Measurements from ENCODE around the gene SLC22A23.

SLC22A23 gene

DNA sequence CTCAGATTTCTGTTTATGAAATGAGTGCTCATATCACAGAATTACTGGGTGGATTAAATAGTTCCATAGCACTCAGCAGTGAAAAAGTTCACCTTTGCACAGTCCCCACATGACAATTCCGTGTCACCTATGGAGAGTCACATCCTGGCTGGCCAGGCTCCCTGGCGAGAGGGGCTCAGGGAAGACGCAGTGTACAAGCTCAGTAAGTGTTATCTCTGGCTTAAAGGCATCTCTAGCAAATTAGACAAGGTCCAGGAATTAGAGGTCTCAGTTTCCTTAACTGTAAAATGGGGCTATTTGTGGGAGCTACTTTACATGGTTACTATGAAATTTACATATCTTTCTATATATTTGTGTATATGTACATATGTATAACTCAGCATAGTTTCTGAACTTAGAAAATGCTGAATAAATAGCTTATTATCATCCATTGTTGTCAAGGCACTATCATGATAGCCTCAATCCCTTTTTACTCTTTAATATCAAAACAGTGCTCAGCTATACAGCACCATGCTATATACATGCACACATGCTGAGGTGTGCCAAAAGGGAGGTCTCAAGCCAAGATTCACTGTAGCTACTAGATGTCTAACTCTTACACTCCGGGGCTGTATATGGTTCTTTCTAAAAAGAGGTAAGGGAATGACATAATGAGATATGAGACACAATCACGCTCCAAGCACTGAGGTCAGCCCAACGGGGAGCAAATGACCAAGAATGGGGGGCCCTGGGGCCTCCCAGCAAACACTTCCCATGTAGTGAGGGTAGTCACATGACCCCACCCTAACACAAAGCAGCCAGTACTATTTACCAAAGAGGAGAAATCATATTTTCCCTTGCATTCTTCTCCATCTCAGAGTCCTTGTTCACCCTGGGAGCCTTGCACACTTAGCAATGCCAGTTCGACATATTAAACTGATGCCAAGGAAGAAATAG lies 59.4 kb downstream of the SLC22A23 start:
- no peak for TF ChIP-seq CEBPB (IDR thresholded peaks at IDR 0.05)
- TF ChIP-seq, protein P1, sequence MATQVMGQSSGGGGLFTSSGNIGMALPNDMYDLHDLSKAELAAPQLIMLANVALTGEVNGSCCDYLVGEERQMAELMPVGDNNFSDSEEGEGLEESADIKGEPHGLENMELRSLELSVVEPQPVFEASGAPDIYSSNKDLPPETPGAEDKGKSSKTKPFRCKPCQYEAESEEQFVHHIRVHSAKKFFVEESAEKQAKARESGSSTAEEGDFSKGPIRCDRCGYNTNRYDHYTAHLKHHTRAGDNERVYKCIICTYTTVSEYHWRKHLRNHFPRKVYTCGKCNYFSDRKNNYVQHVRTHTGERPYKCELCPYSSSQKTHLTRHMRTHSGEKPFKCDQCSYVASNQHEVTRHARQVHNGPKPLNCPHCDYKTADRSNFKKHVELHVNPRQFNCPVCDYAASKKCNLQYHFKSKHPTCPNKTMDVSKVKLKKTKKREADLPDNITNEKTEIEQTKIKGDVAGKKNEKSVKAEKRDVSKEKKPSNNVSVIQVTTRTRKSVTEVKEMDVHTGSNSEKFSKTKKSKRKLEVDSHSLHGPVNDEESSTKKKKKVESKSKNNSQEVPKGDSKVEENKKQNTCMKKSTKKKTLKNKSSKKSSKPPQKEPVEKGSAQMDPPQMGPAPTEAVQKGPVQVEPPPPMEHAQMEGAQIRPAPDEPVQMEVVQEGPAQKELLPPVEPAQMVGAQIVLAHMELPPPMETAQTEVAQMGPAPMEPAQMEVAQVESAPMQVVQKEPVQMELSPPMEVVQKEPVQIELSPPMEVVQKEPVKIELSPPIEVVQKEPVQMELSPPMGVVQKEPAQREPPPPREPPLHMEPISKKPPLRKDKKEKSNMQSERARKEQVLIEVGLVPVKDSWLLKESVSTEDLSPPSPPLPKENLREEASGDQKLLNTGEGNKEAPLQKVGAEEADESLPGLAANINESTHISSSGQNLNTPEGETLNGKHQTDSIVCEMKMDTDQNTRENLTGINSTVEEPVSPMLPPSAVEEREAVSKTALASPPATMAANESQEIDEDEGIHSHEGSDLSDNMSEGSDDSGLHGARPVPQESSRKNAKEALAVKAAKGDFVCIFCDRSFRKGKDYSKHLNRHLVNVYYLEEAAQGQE (IDR thresholded peaks at IDR 0.05; ENCODE audit: low read depth) = no peak
- TF ChIP-seq CREB1 (IDR thresholded peaks at IDR 0.05; ENCODE audit: low read depth) = no peak
- TF ChIP-seq NFIC (IDR thresholded peaks at IDR 0.05) = no peak

DNA sequence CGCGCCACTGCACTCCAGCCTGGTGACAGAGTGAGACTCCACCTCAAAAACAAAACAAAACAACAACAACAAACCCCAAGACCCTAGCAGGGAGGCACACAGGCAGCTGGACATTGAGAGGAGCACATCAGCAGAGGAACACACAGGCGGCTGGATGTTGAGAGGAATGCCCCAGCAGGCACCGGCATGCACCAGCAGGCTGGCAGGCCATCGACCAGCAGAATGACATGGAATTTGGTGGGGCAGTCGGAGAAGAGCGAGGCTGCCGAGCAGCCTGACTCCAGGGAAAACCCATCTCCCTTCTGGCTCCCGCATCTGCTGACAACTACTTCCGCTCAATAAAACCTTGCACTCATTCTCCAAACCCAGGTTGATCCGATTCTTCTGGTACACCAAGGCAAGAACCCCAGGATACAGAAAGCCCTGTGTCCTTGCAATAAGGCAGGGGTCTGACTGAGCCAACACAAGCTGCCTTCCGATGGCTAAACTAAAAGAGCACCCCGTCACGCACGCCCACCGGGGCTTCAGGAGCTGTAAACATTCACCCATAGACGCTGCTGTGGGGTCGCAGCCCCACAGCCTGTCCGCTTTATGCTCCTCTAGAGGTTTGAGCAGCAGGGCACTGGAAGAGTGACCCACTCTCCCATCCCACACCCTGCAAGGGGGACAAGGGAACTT lies 60.2 kb downstream of the SLC22A23 start:
- TF ChIP-seq YY1 (IDR thresholded peaks at IDR 0.05; ENCODE audit: low read depth) (no peak), TCF12 (IDR thresholded peaks at IDR 0.05; ENCODE audit: low read depth) (no peak), NFIC (IDR thresholded peaks at IDR 0.05) (no peak), EGR1 (IDR thresholded peaks at IDR 0.05) (no peak), CREB1 (IDR thresholded peaks at IDR 0.05; ENCODE audit: low read depth) (no peak), TAF1 (IDR thresholded peaks at IDR 0.05; ENCODE audit: low read depth) (no peak), FOXM1 (IDR thresholded peaks at IDR 0.05; ENCODE audit: borderline replicate concordance, low read depth) (no peak), EP300 (IDR thresholded peaks at IDR 0.05; ENCODE audit: borderline replicate concordance) (no peak), TEAD4 (IDR thresholded peaks at IDR 0.05) (no peak), ZBTB7A (IDR thresholded peaks at IDR 0.05; ENCODE audit: low read depth) (no peak)
- TF ChIP-seq, protein P2, sequence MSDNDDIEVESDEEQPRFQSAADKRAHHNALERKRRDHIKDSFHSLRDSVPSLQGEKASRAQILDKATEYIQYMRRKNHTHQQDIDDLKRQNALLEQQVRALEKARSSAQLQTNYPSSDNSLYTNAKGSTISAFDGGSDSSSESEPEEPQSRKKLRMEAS (IDR thresholded peaks at IDR 0.05) = no peak
- TF ChIP-seq, protein P3, sequence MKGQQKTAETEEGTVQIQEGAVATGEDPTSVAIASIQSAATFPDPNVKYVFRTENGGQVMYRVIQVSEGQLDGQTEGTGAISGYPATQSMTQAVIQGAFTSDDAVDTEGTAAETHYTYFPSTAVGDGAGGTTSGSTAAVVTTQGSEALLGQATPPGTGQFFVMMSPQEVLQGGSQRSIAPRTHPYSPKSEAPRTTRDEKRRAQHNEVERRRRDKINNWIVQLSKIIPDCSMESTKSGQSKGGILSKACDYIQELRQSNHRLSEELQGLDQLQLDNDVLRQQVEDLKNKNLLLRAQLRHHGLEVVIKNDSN (IDR thresholded peaks at IDR 0.05) = no peak

DNA sequence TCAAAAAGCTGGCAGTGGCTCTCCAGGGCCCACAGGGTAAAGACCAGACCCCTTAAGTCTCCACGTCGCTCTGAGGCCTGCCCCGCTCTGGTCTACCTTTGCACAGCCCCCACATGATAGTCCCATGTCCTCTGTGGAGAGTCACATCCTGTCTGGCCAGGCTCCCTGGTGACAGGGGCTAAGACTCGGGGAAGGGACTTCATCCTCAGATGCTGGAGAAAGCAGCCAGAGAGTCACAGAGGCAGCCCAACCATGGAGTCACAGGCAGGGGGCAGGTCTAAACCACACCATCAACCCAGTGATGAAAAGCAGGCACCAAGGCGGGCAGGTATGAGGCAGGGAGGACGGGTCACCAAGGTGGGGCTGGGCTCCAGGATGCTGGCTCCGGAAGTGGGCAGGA lies 62.2 kb downstream of the SLC22A23 start:
- TF ChIP-seq TCF12 (IDR thresholded peaks at IDR 0.05; ENCODE audit: low read depth) (no peak), CREB1 (IDR thresholded peaks at IDR 0.05; ENCODE audit: low read depth) (no peak), TAF1 (IDR thresholded peaks at IDR 0.05; ENCODE audit: low read depth) (no peak)
- TF ChIP-seq, protein P3 (IDR thresholded peaks at IDR 0.05) = no peak

DNA sequence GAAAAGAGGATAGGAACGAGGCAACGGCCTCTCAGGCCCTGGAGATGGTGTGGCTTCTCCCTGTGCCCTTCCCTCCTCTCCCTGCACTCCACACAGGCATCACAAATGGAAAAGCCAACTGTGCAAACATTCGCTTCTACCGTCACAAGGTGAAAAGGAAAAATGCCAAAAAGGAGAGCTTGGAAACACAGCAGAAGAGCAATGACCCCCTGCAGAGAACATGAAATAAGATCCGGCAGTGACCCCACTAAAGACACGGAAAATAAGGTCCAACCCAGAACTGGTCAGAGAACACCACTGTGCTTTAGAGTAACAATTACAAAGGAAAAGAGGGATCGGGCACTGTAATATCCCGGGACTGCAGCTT lies 63.0 kb downstream of the SLC22A23 start:
- TF ChIP-seq EGR1 (IDR thresholded peaks at IDR 0.05) = no peak
- TF ChIP-seq NFIC (IDR thresholded peaks at IDR 0.05) = no peak
- TF ChIP-seq ZBTB7A (IDR thresholded peaks at IDR 0.05; ENCODE audit: low read depth) = no peak
- no peak for TF ChIP-seq CEBPB (IDR thresholded peaks at IDR 0.05)
- TF ChIP-seq, protein P3 (IDR thresholded peaks at IDR 0.05) = no peak
- TF ChIP-seq FOXM1 (IDR thresholded peaks at IDR 0.05; ENCODE audit: borderline replicate concordance, low read depth) = no peak
- no peak for TF ChIP-seq CREB1 (IDR thresholded peaks at IDR 0.05; ENCODE audit: low read depth)
- no peak for TF ChIP-seq TAF1 (IDR thresholded peaks at IDR 0.05; ENCODE audit: low read depth)
- TF ChIP-seq EP300 (IDR thresholded peaks at IDR 0.05; ENCODE audit: borderline replicate concordance) = no peak
- TF ChIP-seq, protein P2 (IDR thresholded peaks at IDR 0.05) = no peak
- TF ChIP-seq, protein P1 (IDR thresholded peaks at IDR 0.05; ENCODE audit: low read depth) = no peak

DNA sequence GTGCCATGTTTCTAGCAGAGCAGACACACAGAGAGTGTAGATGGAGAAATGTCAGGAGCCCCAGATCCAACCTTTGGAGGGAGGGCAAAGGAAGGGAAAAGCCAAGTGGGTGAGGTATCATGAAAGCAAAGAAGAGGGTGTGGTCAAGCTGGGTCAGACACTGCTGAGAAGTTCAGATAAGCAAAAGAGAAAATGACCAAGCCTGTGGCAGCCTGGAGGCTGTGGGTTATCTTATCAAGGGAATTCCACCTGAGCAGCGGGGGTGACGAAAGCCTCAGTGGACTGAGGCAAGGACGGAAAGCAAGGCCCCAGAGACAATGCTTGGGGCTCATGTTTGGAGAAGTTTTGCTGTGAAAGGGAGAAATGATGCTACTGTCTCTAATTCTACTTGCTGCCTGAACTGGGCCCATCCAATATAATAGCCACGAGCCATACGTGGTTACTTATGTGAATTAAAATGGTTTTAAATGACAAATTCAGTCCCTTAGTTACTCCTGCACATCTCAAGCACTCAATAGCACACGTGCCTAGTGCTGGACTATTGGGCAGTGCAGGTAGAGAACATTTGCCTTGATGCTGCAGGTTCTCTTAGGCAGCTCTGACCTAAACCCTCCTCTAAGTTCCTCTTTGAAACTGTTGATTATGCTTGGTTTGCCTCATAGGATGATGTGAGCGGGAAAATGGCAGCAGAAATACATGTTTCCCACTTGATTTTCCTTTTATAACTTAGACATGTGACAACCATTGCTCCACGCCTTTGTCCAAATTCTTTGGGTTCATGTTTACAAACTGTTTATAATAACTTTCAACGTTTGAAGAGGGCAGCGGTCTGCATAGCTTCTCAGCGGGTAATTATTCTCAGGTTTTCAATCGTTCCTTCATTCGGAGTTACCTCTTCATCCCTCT lies 63.7 kb downstream of the SLC22A23 start:
- TF ChIP-seq, protein P2 (IDR thresholded peaks at IDR 0.05) = no peak
- no peak for TF ChIP-seq YY1 (IDR thresholded peaks at IDR 0.05; ENCODE audit: low read depth)
- no peak for TF ChIP-seq ZBTB7A (IDR thresholded peaks at IDR 0.05; ENCODE audit: low read depth)
- TF ChIP-seq, protein P1 (IDR thresholded peaks at IDR 0.05; ENCODE audit: low read depth) = no peak
- TF ChIP-seq, protein P3 (IDR thresholded peaks at IDR 0.05) = no peak
- TF ChIP-seq CREB1 (IDR thresholded peaks at IDR 0.05; ENCODE audit: low read depth) = no peak
